ENCODE measurements around the gene SUN1. TPM values are rescaled to one million over a fixed set of nuclear protein-coding genes. Genes with fewer than 3 reads are reported as not detected.

Gene SUN1
- total and polyA plus RNA-seq, 9 of the 15 experiments (the other 6 are each of a cell fraction or from before 2014, with no cell fraction given), result 36.8 to 132 (median 62.3) TPM

GRCh38 chr7:836429-836828, 4.2 kb downstream of the SUN1 start:
- no peak for TF ChIP-seq POLR3G (IDR thresholded peaks at IDR 0.05; ENCODE audit: extremely low read depth, insufficient read length, insufficient replicate concordance)
- TF ChIP-seq CTCF (IDR thresholded peaks at IDR 0.05 in 2 of 3, conservative IDR thresholded peaks at IDR 0.05 in 1 of 3; ENCODE audit: insufficient read depth in 2 of 3, low read depth in 1 of 3, low read length in 3 of 3), result peak; percentile 43 to 67 (median 59); a peak in 5 of 6 replicates
- TF ChIP-seq REST (IDR thresholded peaks at IDR 0.05; ENCODE audit: borderline replicate concordance), result peak; percentile 18; the same call in 1 of the 2 replicates
- TF ChIP-seq REST (CRISPR knock-in tag; IDR thresholded peaks at IDR 0.05; ENCODE audit: low read depth), result no peak
- 0 out of 2 replicates have a peak, but pooled peaks have one; percentile 25 for TF ChIP-seq TFAP4 (CRISPR knock-in tag; IDR thresholded peaks at IDR 0.05; ENCODE audit: borderline replicate concordance)
- peak; percentile 18 to 45; a peak in 3 of 4 replicates for TF ChIP-seq RAD21 (CRISPR knock-in tag; conservative IDR thresholded peaks at IDR 0.05 in 1 of 2, IDR thresholded peaks at IDR 0.05 in 1 of 2)
- Histone ChIP-seq H3K36me3 (ENCODE audit: control insufficient read depth, insufficient read depth, low read length) (peaks cover 57% of the 10 kb centered on the region; the same call in 2 of the 3 replicates), H3K4me3 (no peak overlapping the region), H3K9ac (ENCODE audit: insufficient read depth in 1 of 2, low read depth in 2 of 2, low read length in 2 of 2) (peak overlapping the region in 1 of 2 experiments; percentile 73; a peak in 1 of 4 replicates), H2AFZ (ENCODE audit: low read depth, low read length) (no peak overlapping the region), H3K27ac (ENCODE audit: extremely low read depth, low read depth, low read length) (no peak overlapping the region; the same call in 2 of the 3 replicates), H3K9me3 (replicated peaks; ENCODE audit: control insufficient read depth, insufficient read depth, low read depth, low read length) (no peaks in the 10 kb centered on the region), H3K27me3 (ENCODE audit: control insufficient read depth in 2 of 2, insufficient read depth in 2 of 2, low read length in 2 of 2) (no peaks in the 10 kb centered on the region), H4K20me1 (replicated peaks; ENCODE audit: control insufficient read depth, insufficient read depth, low read length) (peaks cover 25% of the 10 kb centered on the region; the same call in 1 of the 2 replicates), H3K4me1 (replicated peaks in 1 of 2; ENCODE audit: control insufficient read depth in 2 of 2, insufficient read depth in 2 of 2, low read length in 2 of 2) (peaks cover 13 to 28% of the 10 kb centered on the region in 2 experiments), H3K4me2 (ENCODE audit: insufficient read depth, low read length) (no peak overlapping the region), H3K79me2 (ENCODE audit: control insufficient read depth, insufficient read depth, low read length) (peaks cover 67% of the 10 kb centered on the region), H3K9me1 (ENCODE audit: control insufficient read depth, insufficient read depth, low read length) (peaks cover 21% of the 10 kb centered on the region)
- peak; percentile 84 for FAIRE-seq
- CTCF ChIA-PET (ENCODE audit: low intra/inter-chr PET ratio), result no interaction called here
- no TSS peak for BruUV-seq (replicated peaks)
- POLR2A ChIA-PET, result interaction anchor here (1.0 to 1.4 kb wide), 2 partner anchors 20 to 27 kb away, joined by 3 read pairs; no protein-coding TSS in a partner anchor
- peak; percentile 79 for ATAC-seq
- DNase-seq (ENCODE audit: extremely low read depth in 1 of 4, low spot score in 3 of 4), result peak in 1 of 4 experiments; percentile 44
- in situ Hi-C loops (cut with MboI) (no loop called here), intact Hi-C loops (cut with micrococcal nuclease) (no loop called here)
- WGBS (ENCODE audit: insufficient coverage, low coverage, missing lambda C conversion rate), result 50% methylated on average over 4 of the region's 5 CpGs
